HG03342 (cell line): ENCODE measurements around the gene GPR15.
"Not testable (repeated sequence)": the region's sequence is repeated elsewhere in the genome, so short reads cannot be mapped to it uniquely, and the experiment has no call there.

Experiments
- ATAC-seq: cut with Tn5 transposase; IDR thresholded peaks from one replicate; pipeline ENCODE4 v1.9.1; 2021; ENCODE audit warnings: mild to moderate bottlenecking, moderate library complexity; ENCODE audit not compliant: unreplicated experiment

Gene GPR15

GRCh38 chr3:98556164-98557130 is 24.7 kb downstream of the GPR15 start:
- peak; percentile 78 for ATAC-seq

- ATAC-seq, result no peak
Measured at GRCh38 chr3:98557324-98558010, 25.7 kb downstream of the GPR15 start.

GRCh38 chr3:98558100-98558827 is 26.5 kb downstream of the GPR15 start:
- no peak for ATAC-seq

GRCh38 chr3:98559769-98560168 is 28.0 kb downstream of the GPR15 start:
- ATAC-seq, result not testable (repeated sequence)

- ATAC-seq, result no peak
Measured at GRCh38 chr3:98560911-98561310, 29.1 kb downstream of the GPR15 start.

- ATAC-seq, result no peak
Measured at GRCh38 chr3:98561727-98562521, 30.1 kb downstream of the GPR15 start.

- peak; percentile 61 for ATAC-seq
Measured at GRCh38 chr3:98563661-98564281, 32.0 kb downstream of the GPR15 start.

GRCh38 chr3:98564282-98565005 is 32.7 kb downstream of the GPR15 start:
- ATAC-seq, result no peak

GRCh38 chr3:98565237-98565643 is 33.5 kb downstream of the GPR15 start:
- ATAC-seq, result no peak

GRCh38 chr3:98565843-98566242 is 34.1 kb downstream of the GPR15 start:
- no peak for ATAC-seq

- ATAC-seq, result peak; percentile 23
Measured at GRCh38 chr3:98567666-98568270, 36.0 kb downstream of the GPR15 start.

- ATAC-seq, result no peak
Measured at GRCh38 chr3:98568402-98568801, 36.6 kb downstream of the GPR15 start.

- peak; percentile 68 for ATAC-seq
Measured at GRCh38 chr3:98573181-98573728, 41.5 kb downstream of the GPR15 start.

- no peak for ATAC-seq
Measured at GRCh38 chr3:98574132-98574531, 42.4 kb downstream of the GPR15 start.

GRCh38 chr3:98577178-98577895 is 45.6 kb downstream of the GPR15 start:
- no peak for ATAC-seq

GRCh38 chr3:98580401-98581386 is 48.9 kb downstream of the GPR15 start:
- no peak for ATAC-seq

GRCh38 chr3:98581474-98581873 is 49.7 kb downstream of the GPR15 start:
- ATAC-seq, result no peak
